IMR-90 (cell line): ENCODE results near the gene FAM20A. TPM values are rescaled to one million over a fixed set of nuclear protein-coding genes. Genes with fewer than 3 reads are reported as not detected.

Experiments
- ATAC-seq: fragments of 200-7000 bp; cut with Tn5 transposase; 2 replicates; pipeline ENCODE4 v1.9.1; 2020; ENCODE audit warnings: low read depth, mild to moderate bottlenecking, moderate library complexity
- BruUV-seq: library from RNA; stranded (reverse); fragments of 400-500 nt; replicated peaks from 2 replicates; lab custom pipeline; 2021; lab: Mats Ljungman, UMichigan
- CTCF ChIA-PET: fragments of 300-600 bp; formaldehyde crosslinking; extraction: SDS; loops from one replicate; lab custom pipeline; 2021; ENCODE audit warnings: antibody characterized with exemption; lab: Yijun Ruan, JAX
- POLR2A ChIA-PET: fragments of 300-600 bp; sonication (Branson Sonifier 250); formaldehyde crosslinking; loops from one replicate; lab custom pipeline; 2022; ENCODE audit warnings: antibody characterized with exemption; ENCODE audit not compliant: unreplicated experiment; lab: Charles Lee
- DNase-seq: peaks from one replicate; pipeline ENCODE4 v3.0.0; 2013
- H2AFZ ChIP-seq: replicated peaks from 2 replicates; pipeline ENCODE3; 2013; ENCODE audit warnings: low read length, mild to moderate bottlenecking; ENCODE audit not compliant: poor library complexity
- H2AK5ac ChIP-seq: 2 replicates; pipeline ENCODE4 v1.6.1; 2013; ENCODE audit warnings: low read depth, low read length, inconsistent platforms
- H2AK9ac ChIP-seq: replicated peaks from 2 replicates; pipeline ENCODE3; 2013; ENCODE audit warnings: mild to moderate bottlenecking, low read depth, low read length, moderate library complexity; ENCODE audit not compliant: poor library complexity
- H2BK120ac ChIP-seq: 2 replicates; pipeline ENCODE4 v1.6.1; 2013; ENCODE audit warnings: low read depth, low read length, inconsistent platforms
- H2BK15ac ChIP-seq: 3 replicates; pipeline ENCODE4 v1.6.1; 2013; ENCODE audit warnings: low read depth, low read length, inconsistent platforms
- H2BK20ac ChIP-seq: 2 replicates; pipeline ENCODE4 v1.6.1; 2013; ENCODE audit warnings: low read depth, mild to moderate bottlenecking, inconsistent platforms, low read length, moderate library complexity
- H2BK5ac ChIP-seq: 2 replicates; pipeline ENCODE4 v1.6.1; 2013; ENCODE audit warnings: mild to moderate bottlenecking, low read depth, low read length, inconsistent platforms; ENCODE audit not compliant: poor library complexity, severe bottlenecking
- H3K14ac ChIP-seq: replicated peaks from 2 replicates; pipeline ENCODE4 v1.6.1; 2013; ENCODE audit warnings: low read depth, low read length, inconsistent platforms
- H3K18ac ChIP-seq: 2 replicates; pipeline ENCODE4 v1.6.1; 2013; ENCODE audit warnings: low read depth, low read length, control low read depth
- H3K23ac ChIP-seq: 2 replicates; pipeline ENCODE4 v1.6.1; 2013; ENCODE audit warnings: low read depth, low read length, inconsistent platforms
- H3K27ac ChIP-seq: 2 replicates; pipeline ENCODE4 v1.5.1; 2013; ENCODE audit warnings: mild to moderate bottlenecking, control low read depth, low read length; ENCODE audit not compliant: insufficient read depth
- H3K27me3 ChIP-seq: 2 replicates; pipeline ENCODE4 v1.6.1; 2013; ENCODE audit warnings: low read length; ENCODE audit not compliant: control insufficient read depth, insufficient read depth
- H3K36me3 ChIP-seq: 2 replicates; pipeline ENCODE4 v1.6.1; 2013; ENCODE audit warnings: low read length, mixed read lengths; ENCODE audit not compliant: control insufficient read depth, insufficient read depth
- H3K4ac ChIP-seq: 2 replicates; pipeline ENCODE4 v1.6.1; 2013; ENCODE audit warnings: low read depth, low read length, inconsistent platforms
- H3K4me1 ChIP-seq: 2 replicates; pipeline ENCODE4 v1.6.1; 2013; ENCODE audit warnings: low read length, mixed read lengths; ENCODE audit not compliant: control insufficient read depth, insufficient read depth
- H3K4me2 ChIP-seq: 2 replicates; pipeline ENCODE4 v1.6.1; 2013; ENCODE audit warnings: low read depth, mild to moderate bottlenecking, control low read depth, low read length, moderate library complexity
- H3K4me3 ChIP-seq: 2 replicates; pipeline ENCODE4 v1.5.1; 2013; ENCODE audit warnings: low read depth, mild to moderate bottlenecking, control low read depth, low read length, moderate library complexity; ENCODE audit not compliant: insufficient read depth
- H3K56ac ChIP-seq: 2 replicates; pipeline ENCODE4 v1.6.1; 2013; ENCODE audit warnings: low read length, inconsistent platforms; ENCODE audit not compliant: insufficient read depth; ENCODE audit errors: extremely low read depth
- H3K79me1 ChIP-seq, 2 experiments: 2 replicates each; pipeline ENCODE4 v1.6.1; 2013; ENCODE audit warnings: low read length in 2 of 2, inconsistent platforms in 1 of 2, low read depth in 1 of 2
- H3K9ac ChIP-seq: 2 replicates; pipeline ENCODE4 v1.6.1; 2013; ENCODE audit warnings: low read depth, low read length, control low read depth
- H3K9me1 ChIP-seq: 2 replicates; pipeline ENCODE4 v1.6.1; 2013; ENCODE audit warnings: low read length, inconsistent platforms; ENCODE audit not compliant: insufficient read depth
- H3K9me3 ChIP-seq: 2 replicates; pipeline ENCODE4 v1.6.1; 2013; ENCODE audit warnings: low read length; ENCODE audit not compliant: control insufficient read depth, insufficient read depth
- H4K20me1 ChIP-seq: 2 replicates; pipeline ENCODE4 v1.6.1; 2013; ENCODE audit warnings: low read length, inconsistent platforms; ENCODE audit not compliant: insufficient read depth
- H4K5ac ChIP-seq: 2 replicates; pipeline ENCODE4 v1.6.1; 2013; ENCODE audit warnings: mild to moderate bottlenecking, low read depth, low read length, control low read depth
- H4K8ac ChIP-seq, 2 experiments: 2 replicates each; pipeline ENCODE4 v1.6.1; 2013; ENCODE audit warnings: low read depth in 2 of 2, low read length in 2 of 2, control low read depth in 1 of 2, inconsistent platforms in 1 of 2
- H4K91ac ChIP-seq: 2 replicates; pipeline ENCODE4 v1.6.1; 2013; ENCODE audit warnings: low read depth, low read length, inconsistent platforms; ENCODE audit not compliant: insufficient read depth
- CEBPB ChIP-seq: IDR thresholded peaks from 2 replicates; pipeline ENCODE4 v1.6.1; 2012; ENCODE audit warnings: low read depth, low read length, improper control_type of control experiment
- MAFK ChIP-seq: IDR thresholded peaks from 2 replicates; pipeline ENCODE4 v1.6.1; 2012; ENCODE audit warnings: low read depth, low read length, improper control_type of control experiment
- MAZ ChIP-seq: IDR thresholded peaks from 2 replicates; pipeline ENCODE4 v1.6.1; 2012; ENCODE audit warnings: low read depth, mild to moderate bottlenecking, low read length, improper control_type of control experiment, moderate library complexity, borderline replicate concordance
- NFE2L2 ChIP-seq: fragments of 150-350 bp; IDR thresholded peaks from 2 replicates; pipeline ENCODE4 v1.6.1; 2016; ENCODE audit warnings: low read depth, mild to moderate bottlenecking, low read length
- RAD21 ChIP-seq: IDR thresholded peaks from 2 replicates; pipeline ENCODE4 v1.6.1; 2012; ENCODE audit warnings: low read length, improper control_type of control experiment
- RCOR1 ChIP-seq: IDR thresholded peaks from 2 replicates; pipeline ENCODE4 v1.6.1; 2012; ENCODE audit warnings: mild to moderate bottlenecking, low read length, improper control_type of control experiment; ENCODE audit not compliant: insufficient replicate concordance
- RFX5 ChIP-seq: IDR thresholded peaks from 2 replicates; pipeline ENCODE4 v1.8.0; 2012; ENCODE audit warnings: low read depth, mild to moderate bottlenecking, low read length, moderate library complexity
- WGBS, 2 experiments: methylation state at CpG; one replicate each; pipeline versions ENCODE4 v1.1.5 to v1.1.7; 2013; ENCODE audit warnings: missing lambda C conversion rate in 2 of 2; ENCODE audit not compliant: insufficient read length in 1 of 2; ENCODE audit errors: extremely low coverage in 2 of 2; 5-methylcytosine and 5-hydroxymethylcytosine counted together
- dilution Hi-C: fragments of 300-500 bp; cut with HindIII; formaldehyde crosslinking; loops from one replicate; pipeline ENCODE4 v1.14.3; 2018; ENCODE audit warnings: low sequenced_read_pairs; ENCODE audit not compliant: unreplicated experiment
- in situ Hi-C: fragments of 300-500 bp; cut with MboI; formaldehyde crosslinking; loops from 3 replicates; pipeline ENCODE4 v1.14.3; 2019; ENCODE audit warnings: low sequenced_read_pairs, inconsistent platforms, mixed read lengths
- intact Hi-C: fragments of 100-400 bp; cut with micrococcal nuclease; formaldehyde crosslinking; loops from 2 replicates; pipeline ENCODE4 v1.10.0; 2022
- polyA plus RNA-seq, 3 experiments: library from polyadenylated mRNA; depleted of rRNA; stranded (reverse); fragments of >200 nt; gene quantifications; 2 replicates each; pipeline ENCODE4 v1.2.3, GENCODE V29; 2012; ENCODE audit warnings: low replicate concordance in 1 of 3
- total RNA-seq: library from RNA; depleted of rRNA; stranded (reverse); fragments of >200 nt; gene quantifications from 2 replicates; pipeline ENCODE4 v1.2.3, GENCODE V29; 2012

FAM20A gene
- total and polyA plus RNA-seq, 2 of the 4 experiments (the other 2 are of a cell fraction): not detected

DNA sequence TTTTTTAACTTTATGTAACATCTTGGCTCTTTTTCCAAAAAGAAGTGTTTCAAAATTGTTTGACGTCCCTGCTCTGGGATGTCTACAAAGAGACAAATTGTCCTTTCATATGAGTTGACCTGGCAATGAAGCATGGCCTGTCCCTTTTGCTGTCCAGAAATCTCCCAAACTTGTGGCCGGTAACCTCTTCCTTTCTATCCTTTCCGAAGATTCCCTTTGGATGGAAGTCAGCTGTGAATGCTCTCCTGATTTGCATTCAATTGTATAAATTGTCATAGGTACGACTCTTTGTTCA, 40.9 kb upstream of the FAM20A start:
- Histone ChIP-seq H2BK120ac (no peak overlapping the region), H4K91ac (no peak overlapping the region), H3K18ac (no peak overlapping the region), H4K20me1 (no peaks in the 10 kb centered on the region), H2BK5ac (no peak overlapping the region), H2BK15ac (no peak overlapping the region), H4K5ac (no peak overlapping the region), H3K4ac (no peak overlapping the region), H2AFZ (no peak overlapping the region), H3K9me1 (no peaks in the 10 kb centered on the region), H3K27ac (no peak overlapping the region), H4K8ac (no peak overlapping the region), H3K14ac (no peak overlapping the region), H2AK5ac (no peak overlapping the region), H3K27me3 (peaks cover 2% of the 10 kb centered on the region; the same call in 1 of the 2 replicates), H3K36me3 (no peaks in the 10 kb centered on the region), H2AK9ac (no peak overlapping the region), H3K9ac (no peak overlapping the region), H3K9me3 (no peaks in the 10 kb centered on the region), H3K4me2 (no peak overlapping the region), H2BK20ac (no peak overlapping the region), H3K23ac (no peak overlapping the region), H3K4me3 (no peak overlapping the region), H3K56ac (no peak overlapping the region), H3K79me1 (no peaks in the 10 kb centered on the region), H3K4me1 (no peaks in the 10 kb centered on the region)
- ChIA-PET POLR2A (no interaction called here), CTCF (no interaction called here)
- intact Hi-C loops (no loop called here), in situ Hi-C loops (no loop called here), dilution Hi-C loops (no loop called here)
- TF ChIP-seq RFX5: no peak
- TF ChIP-seq CEBPB: no peak
- no peak for TF ChIP-seq RCOR1
- TF ChIP-seq RAD21: no peak
- no peak for TF ChIP-seq MAZ
- no peak for TF ChIP-seq NFE2L2
- no peak for TF ChIP-seq MAFK
- DNase-seq (no peak), ATAC-seq (no peak)
- no CpG with 5 or more reads among the region's 4 CpGs for WGBS, 2 experiments
- BruUV-seq: no TSS peak
